Jurkat, Clone E6-1 (cell line): ENCODE data around the gene POU6F2.
"Not testable (repeated sequence)": the region's sequence is repeated elsewhere in the genome, so short reads cannot be mapped to it uniquely, and the experiment has no call there.

Experiments
- DNase-seq: peaks from one replicate; pipeline ENCODE4 v3.0.0-alpha.2; 2011; ENCODE audit warnings: low read depth, low spot score
- H3K4me3 ChIP-seq: 2 replicates; pipeline ENCODE4 v1.5.1; 2011; ENCODE audit warnings: mild to moderate bottlenecking, low read length, control low read depth, moderate library complexity

POU6F2 gene

DNA sequence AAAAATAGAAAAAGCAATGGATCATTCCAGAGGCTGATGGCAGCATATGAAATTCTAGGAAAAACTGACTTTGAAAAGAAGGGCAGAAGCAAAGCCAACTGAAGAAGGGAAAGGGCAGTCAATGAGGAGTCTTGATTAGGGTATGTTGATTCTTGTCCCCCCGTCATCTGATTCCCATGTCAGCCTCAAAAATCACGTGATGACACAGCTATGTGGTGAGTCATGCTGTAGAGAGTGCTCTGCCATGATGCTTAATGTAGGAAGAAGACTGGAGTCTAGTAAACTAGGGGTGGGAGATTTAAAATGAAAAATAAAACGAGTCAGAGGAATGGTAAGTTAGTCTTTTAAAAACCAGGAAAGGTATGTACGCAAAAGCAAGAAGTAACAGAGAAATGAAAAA, 3.9 kb upstream of the POU6F2 start:
- no peak for DNase-seq
- no peak overlapping the region for H3K4me3 ChIP-seq

DNA sequence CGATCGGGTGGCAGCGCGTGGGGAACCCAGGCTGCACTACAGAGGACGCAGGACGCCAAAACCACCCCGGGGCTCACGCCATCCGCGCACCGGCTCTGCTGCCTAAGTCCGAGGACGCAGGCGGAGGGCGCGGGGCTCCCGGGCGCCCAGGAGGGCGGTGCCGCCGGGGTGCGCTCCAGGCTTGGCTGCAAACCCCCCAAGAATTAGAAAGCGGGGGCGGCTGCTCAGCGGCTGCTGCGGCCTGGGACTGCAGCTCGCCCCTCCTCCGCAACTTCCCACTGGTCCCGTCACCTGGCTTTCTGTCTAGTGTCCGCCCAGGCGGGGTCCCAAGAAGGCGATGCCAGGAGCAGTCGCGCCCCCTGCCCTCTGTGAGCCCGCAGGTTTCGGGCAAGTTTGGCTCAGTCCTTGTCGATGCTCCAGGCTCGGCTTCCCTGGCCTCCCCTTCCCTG, 1.7 kb upstream of the POU6F2 start:
- H3K4me3 ChIP-seq, result no peak overlapping the region
- DNase-seq, result no peak

DNA sequence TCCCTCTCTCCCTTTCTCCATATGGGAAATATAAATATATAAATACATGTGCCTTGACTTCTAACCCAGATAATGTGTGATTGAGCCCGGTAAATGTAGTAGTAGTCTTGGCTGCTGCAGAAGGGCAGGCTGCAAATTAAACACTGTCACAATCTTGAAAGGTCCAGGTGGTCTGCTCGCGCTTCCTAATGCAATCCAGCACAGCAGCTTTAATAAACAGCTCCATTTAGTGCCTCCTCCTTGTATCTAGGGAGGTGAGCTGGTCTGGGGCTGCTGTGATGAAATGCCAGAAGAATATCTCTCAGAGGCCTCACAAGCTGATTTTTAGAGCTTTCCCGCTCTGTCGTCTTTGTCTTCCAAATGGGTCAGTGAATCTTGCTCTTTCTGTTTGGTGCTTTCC, 782 bp downstream of the POU6F2 start:
- no peak for DNase-seq
- H3K4me3 ChIP-seq, result no peak overlapping the region

DNA sequence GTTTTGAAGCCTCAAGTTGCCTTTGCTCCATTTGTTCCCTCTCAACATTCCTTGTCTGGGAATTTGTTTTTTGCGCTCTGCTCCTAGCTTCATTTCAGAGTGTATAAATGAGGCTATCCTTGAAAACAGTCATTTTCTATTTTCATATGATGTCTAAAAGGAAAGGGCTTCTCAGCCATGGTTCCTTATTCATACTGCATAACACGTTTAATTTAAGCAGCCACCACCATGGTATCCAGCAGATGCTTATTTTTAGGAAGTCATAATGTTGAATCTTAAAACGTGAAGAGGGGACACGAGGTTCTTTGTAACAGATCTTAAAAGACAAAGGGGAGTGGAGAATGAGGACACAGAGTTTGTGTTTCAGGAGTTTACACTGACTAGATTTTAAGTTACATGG, 14.5 kb downstream of the POU6F2 start:
- DNase-seq, result no peak
- no peak overlapping the region for H3K4me3 ChIP-seq

DNA sequence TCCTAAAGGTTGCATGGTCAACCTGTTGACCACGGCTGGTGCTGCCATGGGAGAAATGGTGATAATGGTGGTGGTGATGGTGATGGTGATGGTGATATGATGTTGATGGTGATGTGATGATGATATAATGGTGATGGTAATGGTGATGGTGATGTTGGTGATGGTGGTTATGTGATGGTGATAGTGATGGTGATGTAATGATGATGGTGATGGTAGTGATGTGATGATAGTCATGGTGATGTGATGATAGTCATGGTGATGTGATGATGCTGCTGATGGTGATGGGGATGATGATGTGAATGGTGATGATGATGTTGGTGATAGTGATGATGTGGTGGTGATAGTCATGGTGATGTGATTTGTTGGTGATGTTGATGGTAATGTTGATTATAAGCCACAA, 23.9 kb downstream of the POU6F2 start:
- H3K4me3 ChIP-seq, result no peak overlapping the region
- DNase-seq, result no peak

DNA sequence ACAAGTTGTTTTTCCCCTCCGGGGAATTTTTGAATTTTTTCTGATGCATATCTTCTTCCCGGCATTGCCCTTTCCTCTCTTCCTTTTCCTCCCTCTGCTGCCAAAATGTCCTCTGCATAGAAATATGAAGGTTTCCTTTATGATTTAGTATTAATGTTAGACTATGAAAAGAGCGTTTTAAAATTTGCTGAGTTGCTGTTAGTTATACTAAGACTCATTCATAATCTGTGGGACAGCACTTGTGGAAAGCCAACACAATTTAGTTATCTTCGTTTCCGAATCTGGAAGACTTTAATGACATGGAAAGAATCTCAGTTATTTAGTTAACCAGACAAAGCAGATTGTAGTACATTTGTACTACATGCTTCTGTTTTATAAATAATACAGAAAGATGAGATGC, 25.0 kb downstream of the POU6F2 start:
- DNase-seq, result no peak
- H3K4me3 ChIP-seq, result no peak overlapping the region

DNA sequence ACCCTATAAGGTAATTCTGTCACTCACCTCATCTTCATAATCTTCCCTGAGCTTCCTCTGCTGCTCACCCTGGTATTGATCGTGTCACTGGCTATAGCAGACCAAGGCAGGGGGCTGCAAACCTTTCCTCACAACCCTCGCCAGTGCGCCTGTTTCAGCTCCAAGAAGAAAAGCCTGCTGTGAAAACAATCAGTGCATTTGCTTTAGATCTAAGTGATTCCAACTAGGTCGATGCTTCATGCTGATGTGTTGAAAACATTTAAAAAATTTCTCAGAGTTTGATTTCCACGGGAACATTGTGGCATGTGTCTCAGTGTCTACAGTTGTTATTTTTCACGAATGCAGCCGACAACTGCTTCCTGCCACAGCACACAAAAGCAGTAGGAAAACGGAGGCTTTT, 27.3 kb downstream of the POU6F2 start:
- DNase-seq, result no peak

DNA sequence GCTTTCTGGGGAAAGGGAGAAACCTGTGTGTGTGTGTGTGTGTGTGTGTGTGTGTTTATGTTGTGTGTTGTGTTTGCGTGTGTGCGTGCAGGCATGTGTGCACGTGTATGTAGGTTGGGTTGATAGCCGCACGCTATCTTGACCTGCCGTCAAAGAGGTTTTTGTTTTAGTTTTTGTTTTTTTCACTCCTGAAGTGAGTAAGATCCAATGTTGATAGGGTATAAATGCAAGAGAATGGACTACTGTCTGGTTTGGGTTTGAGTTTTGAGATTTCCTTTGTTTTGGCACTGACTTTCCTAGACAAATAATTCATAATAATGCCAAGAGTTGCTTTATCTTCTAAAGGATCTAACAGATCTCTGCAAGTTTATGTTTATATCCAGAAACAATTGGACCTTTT, 27.8 kb downstream of the POU6F2 start:
- DNase-seq, result no peak
- no peak overlapping the region for H3K4me3 ChIP-seq

More for the DNA sequence above, 27.3 kb downstream of the POU6F2 start:
- H3K4me3 ChIP-seq, result no peak overlapping the region

DNA sequence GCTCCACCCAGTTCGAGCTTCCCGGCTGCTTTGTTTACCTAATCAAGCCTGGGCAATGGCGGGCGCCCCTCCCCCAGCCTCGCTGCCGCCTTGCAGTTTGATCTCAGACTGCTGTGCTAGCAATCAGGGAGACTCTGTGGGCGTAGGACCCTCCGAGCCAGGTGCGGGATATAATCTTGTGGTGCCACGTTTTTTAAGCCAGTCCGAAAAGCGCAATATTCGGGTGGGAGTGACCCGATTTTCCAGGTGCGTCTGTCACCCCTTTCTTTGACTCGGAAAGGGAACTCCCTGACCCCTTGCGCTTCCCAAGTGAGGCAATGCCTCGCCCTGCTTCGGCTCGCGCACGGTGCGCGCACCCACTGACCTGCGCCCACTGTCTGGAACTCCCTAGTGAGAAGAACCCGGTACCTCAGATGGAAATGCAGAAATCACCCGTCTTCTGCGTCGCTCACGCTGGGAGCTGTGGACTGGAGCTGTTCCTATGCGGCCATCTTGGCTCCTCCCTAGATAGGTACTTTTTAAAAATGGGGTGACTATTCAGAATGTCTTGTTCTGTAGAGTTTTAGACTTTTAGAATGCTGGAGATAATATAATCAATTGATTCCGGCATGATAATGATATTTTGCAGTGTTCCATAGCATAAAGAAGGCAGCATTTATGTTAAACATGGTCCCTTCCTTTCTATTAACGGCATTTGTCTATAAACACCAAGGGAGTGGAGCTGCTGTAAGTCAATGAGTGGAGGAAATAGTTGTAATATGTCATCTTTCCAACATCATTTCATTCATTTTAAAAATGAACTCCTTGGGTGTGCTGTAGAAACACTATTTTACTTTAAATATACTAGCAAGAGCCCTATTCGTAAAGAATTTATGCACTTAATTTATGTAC, 35.6 kb downstream of the POU6F2 start:
- H3K4me3 ChIP-seq, DNase-seq: not testable (repeated sequence)

DNA sequence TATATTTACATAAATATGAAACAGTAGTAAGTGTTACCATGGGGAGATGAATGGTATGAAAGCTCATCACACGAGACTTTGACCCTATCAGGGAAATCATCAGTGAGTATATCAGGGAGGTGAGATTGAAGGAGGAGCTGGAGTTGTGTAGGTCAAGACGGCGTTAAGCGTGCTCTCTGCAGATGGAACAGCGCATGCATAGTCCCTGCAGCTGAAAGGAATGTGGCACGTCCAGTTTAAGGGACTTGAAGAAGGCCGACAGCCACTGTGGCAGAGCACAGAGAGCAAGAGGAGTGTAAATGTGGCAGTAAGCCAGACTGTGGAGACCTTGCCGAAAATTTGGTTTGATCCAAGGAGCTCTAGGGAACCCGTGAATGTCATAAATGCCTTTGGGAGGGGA, 38.9 kb downstream of the POU6F2 start:
- DNase-seq, result no peak
- no peak overlapping the region for H3K4me3 ChIP-seq

DNA sequence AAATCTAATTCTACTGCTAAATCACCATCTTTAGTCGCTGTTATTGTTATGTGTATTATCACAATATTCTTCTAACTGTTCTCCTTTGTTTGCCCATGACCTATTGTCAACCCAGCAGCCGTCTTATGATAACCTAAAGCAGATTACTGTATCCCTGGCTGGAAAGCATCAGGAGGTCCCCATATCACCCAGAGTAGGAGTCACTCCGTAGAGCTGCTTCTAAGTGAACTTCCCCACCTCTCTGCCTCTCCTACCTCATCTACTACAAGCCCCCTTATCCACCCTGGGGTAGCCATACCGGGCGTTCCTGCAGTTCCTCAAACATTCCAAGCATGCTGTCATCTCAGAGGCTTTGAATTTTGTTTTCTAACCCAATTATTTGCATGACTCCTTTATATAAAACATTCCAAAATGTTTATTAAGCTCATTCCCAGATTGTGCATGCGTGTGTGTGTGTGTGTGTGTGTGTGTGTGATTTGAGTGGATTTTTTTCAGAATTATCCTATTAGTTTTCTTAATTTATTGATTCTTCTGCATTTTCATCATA, 39.7 kb downstream of the POU6F2 start:
- DNase-seq, result no peak
- no peak overlapping the region for H3K4me3 ChIP-seq

DNA sequence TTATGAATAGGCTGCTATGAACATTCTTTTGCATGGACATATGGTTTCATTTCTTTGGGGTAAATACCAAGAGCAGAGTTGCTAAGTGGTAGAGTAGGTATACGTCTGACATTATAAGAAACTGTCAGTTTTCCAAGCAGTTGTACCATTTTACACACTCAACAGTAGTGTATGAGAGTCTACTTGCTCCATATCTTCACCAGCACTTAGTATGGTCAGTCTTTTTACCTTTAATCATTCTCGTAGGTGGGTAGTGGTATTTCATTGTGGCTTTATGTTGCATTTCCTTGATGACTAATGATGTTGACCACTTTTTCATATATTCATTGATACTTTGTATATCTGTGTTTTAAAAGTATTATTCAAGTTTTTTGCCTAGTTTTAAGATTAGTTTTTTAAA, 45.1 kb downstream of the POU6F2 start:
- H3K4me3 ChIP-seq, result no peak overlapping the region
- DNase-seq, result no peak

DNA sequence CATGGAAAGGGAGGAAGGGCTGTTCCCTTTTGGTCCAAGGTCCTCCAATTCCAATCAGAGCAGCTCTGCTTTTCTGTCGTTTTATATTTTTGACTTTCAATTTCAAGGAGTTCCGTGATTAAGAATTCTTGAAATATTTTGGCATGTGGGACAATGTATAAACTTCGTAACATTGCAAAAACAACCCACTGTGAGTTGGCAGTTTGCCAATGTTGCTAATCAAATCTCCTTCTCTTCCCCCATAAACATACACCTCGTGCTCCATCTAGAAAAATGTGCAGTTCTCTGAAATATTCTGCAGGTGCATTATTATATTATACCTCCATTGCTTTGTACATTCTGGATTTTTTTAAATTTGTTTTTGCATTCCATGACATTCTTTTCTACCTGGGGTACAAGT, 49.8 kb downstream of the POU6F2 start:
- no peak for DNase-seq

DNA sequence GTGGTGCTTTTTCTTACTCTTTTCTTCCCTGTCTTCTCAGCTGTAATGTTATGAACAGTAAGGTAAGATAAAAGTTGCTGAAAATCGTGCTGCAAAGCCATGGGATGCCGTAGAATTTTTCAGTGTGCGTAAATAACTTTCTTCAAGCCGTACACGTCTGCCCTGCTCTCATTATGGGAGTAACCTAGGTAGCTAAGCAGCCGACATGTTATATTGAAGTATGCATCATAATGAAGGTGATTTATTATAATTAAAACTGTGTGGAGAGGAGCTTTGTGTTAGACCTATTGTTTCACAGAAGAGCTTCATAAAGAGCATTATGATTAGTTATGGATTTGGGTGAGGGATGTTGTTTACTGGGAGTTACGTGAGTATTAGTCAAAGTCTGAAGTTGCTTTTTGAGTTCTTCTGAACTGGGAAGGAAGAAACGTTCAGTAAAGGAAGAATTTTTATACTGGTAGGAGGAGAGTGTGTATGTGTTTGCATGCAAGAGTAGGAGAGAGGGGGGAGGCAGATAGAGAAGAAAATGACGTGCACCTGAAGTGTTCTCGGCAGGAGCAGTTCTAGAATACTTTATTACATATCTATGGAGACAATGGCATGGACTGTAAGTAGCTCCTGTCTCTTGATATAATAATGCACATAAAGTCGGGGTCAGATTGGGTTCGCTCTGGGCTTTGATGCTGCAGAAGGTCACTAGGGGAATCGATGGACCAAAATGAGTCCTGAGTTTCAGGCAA, 56.3 kb downstream of the POU6F2 start:
- DNase-seq, result no peak
- H3K4me3 ChIP-seq, result no peak overlapping the region

More for the DNA sequence above, 49.8 kb downstream of the POU6F2 start:
- no peak overlapping the region for H3K4me3 ChIP-seq

DNA sequence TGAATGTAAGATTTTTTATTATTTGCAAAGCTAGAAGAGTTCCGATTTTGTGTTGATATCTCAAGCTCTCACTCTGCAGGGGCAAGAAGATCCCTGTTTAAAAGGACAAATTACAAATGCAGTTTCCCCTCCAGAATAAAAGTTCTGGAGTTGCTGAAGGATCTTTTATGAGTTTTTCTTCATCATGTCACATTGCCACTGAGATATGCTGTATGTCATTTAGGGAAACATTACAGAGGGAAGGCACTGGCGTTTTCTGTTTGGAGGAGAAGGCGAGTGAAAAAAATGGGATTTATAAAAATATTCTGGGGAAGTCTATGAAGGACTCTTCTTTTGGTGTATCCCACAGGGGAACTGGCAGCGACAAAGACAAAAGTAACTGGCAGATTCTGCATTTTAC, 57.4 kb downstream of the POU6F2 start:
- no peak overlapping the region for H3K4me3 ChIP-seq
- no peak for DNase-seq

DNA sequence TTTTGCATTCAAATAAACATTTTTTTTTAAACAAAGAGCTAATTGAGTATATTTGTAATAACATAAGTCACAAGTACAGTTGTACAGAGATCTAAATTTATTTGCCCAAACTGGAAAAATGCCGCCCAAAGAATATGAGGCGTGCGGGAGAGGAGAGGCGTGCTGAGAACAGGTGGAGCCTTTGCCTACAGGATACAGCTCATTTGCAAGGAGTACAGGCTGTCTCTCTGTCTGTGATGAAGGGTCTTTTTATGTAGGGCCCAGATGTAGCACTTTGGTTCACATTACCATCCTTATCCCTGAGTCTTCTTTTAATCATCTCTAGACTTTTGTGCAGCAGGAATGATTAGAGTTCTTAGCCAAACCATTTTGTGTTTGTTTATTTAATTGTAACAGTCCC, 58.2 kb downstream of the POU6F2 start:
- DNase-seq, result no peak
- H3K4me3 ChIP-seq, result no peak overlapping the region

DNA sequence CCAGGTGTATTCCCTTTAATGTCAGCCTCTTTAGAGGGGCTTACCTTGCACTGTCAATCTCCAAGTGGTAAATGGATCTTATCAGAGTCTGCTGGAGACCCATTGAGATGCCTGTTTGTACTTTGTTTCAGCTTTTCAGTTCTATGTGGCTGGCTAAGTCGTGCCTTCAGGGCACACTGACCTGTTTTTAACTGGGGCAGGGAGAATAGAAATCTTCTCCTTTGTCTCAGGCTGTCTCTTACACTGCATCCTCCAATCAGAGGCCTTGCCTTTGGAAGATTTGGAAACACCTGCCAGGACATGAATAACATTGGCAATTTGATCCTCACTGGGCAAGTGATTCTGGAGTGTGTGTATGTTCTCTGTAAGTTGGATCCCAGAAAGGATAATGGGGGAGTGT, 65.0 kb downstream of the POU6F2 start:
- no peak overlapping the region for H3K4me3 ChIP-seq
- DNase-seq, result no peak

DNA sequence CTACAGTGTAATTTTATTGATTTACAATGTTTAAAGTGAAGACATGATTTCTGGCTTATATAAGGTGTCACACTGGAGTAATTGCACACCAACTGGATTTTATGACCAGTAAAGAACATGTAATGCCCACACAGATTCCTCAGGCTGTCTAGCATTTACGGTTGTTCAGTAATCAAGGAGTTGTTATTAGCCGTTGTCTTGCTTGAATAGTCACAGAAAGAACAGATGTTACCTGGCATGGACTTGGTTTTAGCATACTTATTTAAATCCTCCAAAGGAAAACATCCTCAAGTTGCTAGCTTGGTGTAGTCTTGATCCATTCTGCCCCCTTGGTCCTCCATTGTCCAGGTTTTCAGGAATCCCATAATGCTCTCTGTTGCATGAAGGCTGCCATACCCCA, 65.8 kb downstream of the POU6F2 start:
- no peak overlapping the region for H3K4me3 ChIP-seq
- no peak for DNase-seq

DNA sequence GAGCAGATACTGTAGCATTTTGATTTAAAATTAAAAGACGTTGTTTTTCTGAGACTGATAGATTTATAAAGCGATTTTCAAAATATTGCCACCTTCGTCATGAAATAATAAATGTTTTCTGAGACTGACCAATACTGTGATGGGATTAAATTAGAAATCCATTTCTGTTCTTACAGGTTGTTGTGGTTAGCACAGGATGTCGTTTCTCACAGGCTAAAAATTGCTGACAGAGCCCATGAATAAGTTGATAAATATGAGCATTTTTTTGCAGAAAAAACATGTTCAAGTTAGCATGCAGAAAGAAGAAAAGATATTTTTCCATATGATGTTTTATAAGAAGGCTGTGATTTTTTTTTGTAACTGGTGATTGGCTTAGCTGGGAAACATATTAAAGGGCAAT, 66.8 kb downstream of the POU6F2 start:
- DNase-seq, result no peak

DNA sequence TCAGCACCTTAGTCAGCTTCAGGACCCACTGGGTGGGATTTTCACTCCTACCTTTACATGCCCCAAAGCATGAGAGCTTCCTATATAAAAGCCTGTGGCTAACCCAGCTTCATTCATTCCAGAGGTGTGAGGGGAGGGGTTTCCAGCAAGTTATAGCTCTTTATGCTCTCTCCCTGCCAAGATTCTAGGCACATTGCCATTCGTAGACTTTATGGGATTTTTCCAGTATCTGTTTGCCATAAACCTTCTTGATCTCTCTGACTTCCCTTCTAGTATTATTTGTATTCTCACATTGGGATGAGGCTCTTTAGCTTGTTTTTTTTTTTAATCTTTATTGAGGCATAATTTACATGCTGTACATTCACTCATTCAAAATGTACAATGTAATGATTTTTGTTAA, 67.5 kb downstream of the POU6F2 start:
- no peak for DNase-seq
- no peak overlapping the region for H3K4me3 ChIP-seq

More for the DNA sequence above, 66.8 kb downstream of the POU6F2 start:
- no peak overlapping the region for H3K4me3 ChIP-seq
